ENCODE data around the gene PBX2. TPM values are rescaled to one million over a fixed set of nuclear protein-coding genes. Genes with fewer than 3 reads are reported as not detected.

Gene PBX2
- total and polyA plus RNA-seq, 10 of the 15 experiments (the other 5 are each of a cell fraction or from before 2014, with no cell fraction given), result 0.84 to 66.5 (median 20.6) TPM

DNA sequence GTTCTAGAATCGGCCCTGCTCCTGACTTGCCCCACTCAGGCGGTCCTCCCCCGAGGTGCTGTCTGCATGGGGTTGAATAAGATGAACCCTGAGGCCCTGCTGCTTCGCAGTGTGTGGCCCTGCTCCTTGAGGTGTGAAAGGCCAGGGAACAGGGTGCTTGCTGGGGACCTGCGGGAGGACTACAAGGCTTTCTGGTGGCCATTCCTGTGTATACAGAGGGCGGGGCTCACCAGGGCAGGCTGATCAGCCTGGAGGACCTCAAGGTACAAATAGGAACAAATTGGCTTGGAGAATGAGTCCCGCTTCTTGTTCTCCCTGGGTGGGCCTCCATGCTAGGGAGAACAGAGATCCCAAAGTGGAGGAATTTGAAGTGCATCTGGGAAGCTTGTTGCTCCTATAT lies 28.2 kb upstream of the PBX2 start (continued):
- TF ChIP-seq, protein P1, sequence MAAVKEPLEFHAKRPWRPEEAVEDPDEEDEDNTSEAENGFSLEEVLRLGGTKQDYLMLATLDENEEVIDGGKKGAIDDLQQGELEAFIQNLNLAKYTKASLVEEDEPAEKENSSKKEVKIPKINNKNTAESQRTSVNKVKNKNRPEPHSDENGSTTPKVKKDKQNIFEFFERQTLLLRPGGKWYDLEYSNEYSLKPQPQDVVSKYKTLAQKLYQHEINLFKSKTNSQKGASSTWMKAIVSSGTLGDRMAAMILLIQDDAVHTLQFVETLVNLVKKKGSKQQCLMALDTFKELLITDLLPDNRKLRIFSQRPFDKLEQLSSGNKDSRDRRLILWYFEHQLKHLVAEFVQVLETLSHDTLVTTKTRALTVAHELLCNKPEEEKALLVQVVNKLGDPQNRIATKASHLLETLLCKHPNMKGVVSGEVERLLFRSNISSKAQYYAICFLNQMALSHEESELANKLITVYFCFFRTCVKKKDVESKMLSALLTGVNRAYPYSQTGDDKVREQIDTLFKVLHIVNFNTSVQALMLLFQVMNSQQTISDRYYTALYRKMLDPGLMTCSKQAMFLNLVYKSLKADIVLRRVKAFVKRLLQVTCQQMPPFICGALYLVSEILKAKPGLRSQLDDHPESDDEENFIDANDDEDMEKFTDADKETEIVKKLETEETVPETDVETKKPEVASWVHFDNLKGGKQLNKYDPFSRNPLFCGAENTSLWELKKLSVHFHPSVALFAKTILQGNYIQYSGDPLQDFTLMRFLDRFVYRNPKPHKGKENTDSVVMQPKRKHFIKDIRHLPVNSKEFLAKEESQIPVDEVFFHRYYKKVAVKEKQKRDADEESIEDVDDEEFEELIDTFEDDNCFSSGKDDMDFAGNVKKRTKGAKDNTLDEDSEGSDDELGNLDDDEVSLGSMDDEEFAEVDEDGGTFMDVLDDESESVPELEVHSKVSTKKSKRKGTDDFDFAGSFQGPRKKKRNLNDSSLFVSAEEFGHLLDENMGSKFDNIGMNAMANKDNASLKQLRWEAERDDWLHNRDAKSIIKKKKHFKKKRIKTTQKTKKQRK (IDR thresholded peaks at IDR 0.05; ENCODE audit: low read depth, low read length), result no peak
- TF ChIP-seq, protein P2, sequence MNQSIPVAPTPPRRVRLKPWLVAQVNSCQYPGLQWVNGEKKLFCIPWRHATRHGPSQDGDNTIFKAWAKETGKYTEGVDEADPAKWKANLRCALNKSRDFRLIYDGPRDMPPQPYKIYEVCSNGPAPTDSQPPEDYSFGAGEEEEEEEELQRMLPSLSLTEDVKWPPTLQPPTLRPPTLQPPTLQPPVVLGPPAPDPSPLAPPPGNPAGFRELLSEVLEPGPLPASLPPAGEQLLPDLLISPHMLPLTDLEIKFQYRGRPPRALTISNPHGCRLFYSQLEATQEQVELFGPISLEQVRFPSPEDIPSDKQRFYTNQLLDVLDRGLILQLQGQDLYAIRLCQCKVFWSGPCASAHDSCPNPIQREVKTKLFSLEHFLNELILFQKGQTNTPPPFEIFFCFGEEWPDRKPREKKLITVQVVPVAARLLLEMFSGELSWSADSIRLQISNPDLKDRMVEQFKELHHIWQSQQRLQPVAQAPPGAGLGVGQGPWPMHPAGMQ (IDR thresholded peaks at IDR 0.05; ENCODE audit: borderline replicate concordance), result no peak
- TF ChIP-seq SREBF2 (IDR thresholded peaks at IDR 0.05; ENCODE audit: low read length), result no peak
- no peak for TF ChIP-seq TCF3 (IDR thresholded peaks at IDR 0.05; ENCODE audit: borderline replicate concordance, insufficient read depth, low read depth, low read length)
- no peak for TF ChIP-seq ZNF622 (IDR thresholded peaks at IDR 0.05)
- TF ChIP-seq RUNX3 (IDR thresholded peaks at IDR 0.05; ENCODE audit: low read length), result no peak
- TF ChIP-seq RELA (IDR thresholded peaks at IDR 0.05; ENCODE audit: borderline replicate concordance, partially characterized antibody), result no peak
- no peak for TF ChIP-seq BHLHE40 (IDR thresholded peaks at IDR 0.05; ENCODE audit: borderline replicate concordance in 1 of 2, low read depth in 2 of 2, low read length in 1 of 2)

DNA sequence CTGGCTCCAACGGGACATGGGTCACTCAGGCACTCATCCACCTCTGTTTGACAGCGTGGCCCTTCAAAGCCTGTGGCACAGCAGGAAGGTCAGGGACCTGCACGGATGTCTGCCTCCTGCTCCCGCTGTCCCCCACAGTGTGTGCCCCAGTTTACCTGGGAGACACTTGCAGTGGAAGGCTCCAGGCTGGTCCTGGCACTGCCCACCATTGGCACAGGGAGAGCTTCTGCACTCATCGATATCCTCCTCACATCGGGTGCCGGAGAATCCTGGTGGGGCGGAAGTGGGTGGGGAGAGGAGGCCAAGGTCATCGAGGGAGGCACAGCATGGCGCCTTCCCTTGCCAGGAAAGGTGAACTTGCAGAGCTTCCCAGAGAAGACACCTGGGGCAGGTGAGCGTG lies 27.0 kb upstream of the PBX2 start:
- ChIA-PET POLR2A (no interaction called here), CTCF (interaction anchor here (2.1 kb wide), 1 partner anchor 98 kb away, joined by 4 read pairs; no protein-coding TSS in a partner anchor)
- WGBS (ENCODE audit: insufficient coverage, insufficient replicate concordance, low lambda C conversion rate, missing lambda C conversion rate), result 49% methylated on average over 11 of the region's 11 CpGs
- TF ChIP-seq PAX5 (IDR thresholded peaks at IDR 0.05; ENCODE audit: borderline replicate concordance, low read depth, low read length) (no peak), EED (IDR thresholded peaks at IDR 0.05; ENCODE audit: low read depth) (no peak), RAD21 (IDR thresholded peaks at IDR 0.05; ENCODE audit: insufficient read depth, low read depth, low read length) (no peak), CBX3 (IDR thresholded peaks at IDR 0.05; ENCODE audit: borderline replicate concordance, low read depth) (no peak)
- TF ChIP-seq, protein P1 (IDR thresholded peaks at IDR 0.05; ENCODE audit: low read depth, low read length), result no peak
- TF ChIP-seq, protein P3, sequence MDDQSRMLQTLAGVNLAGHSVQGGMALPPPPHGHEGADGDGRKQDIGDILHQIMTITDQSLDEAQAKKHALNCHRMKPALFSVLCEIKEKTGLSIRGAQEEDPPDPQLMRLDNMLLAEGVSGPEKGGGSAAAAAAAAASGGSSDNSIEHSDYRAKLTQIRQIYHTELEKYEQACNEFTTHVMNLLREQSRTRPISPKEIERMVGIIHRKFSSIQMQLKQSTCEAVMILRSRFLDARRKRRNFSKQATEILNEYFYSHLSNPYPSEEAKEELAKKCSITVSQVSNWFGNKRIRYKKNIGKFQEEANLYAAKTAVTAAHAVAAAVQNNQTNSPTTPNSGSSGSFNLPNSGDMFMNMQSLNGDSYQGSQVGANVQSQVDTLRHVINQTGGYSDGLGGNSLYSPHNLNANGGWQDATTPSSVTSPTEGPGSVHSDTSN (IDR thresholded peaks at IDR 0.05; ENCODE audit: insufficient replicate concordance, low read depth, low read length), result no peak

More for the DNA sequence above, 27.0 kb upstream of the PBX2 start:
- RAD21 ChIA-PET (ENCODE audit: unreplicated experiment), result no interaction called here
- Histone ChIP-seq H3K4me3 (no peak overlapping the region), H3K36me3 (ENCODE audit: control insufficient read depth in 2 of 2, insufficient read depth in 2 of 2, low read length in 1 of 2) (no peaks in the 10 kb centered on the region), H3K9me3 (replicated peaks; ENCODE audit: control insufficient read depth, insufficient read depth, low read length) (no peaks in the 10 kb centered on the region), H4K20me1 (ENCODE audit: control insufficient read depth, insufficient read depth) (no peaks in the 10 kb centered on the region), H3K9ac (ENCODE audit: control insufficient read depth, insufficient read depth, low read length) (no peak overlapping the region), H3K79me2 (ENCODE audit: control insufficient read depth, insufficient read depth, low read length) (no peaks in the 10 kb centered on the region), H3K27me3 (replicated peaks in 1 of 2; ENCODE audit: control insufficient read depth in 2 of 2, insufficient read depth in 2 of 2, low read length in 1 of 2) (peaks cover 3 to 4% of the 10 kb centered on the region in 2 experiments; a peak in 3 of 4 replicates), H3K4me2 (ENCODE audit: control insufficient read depth, insufficient read depth) (no peak overlapping the region), H3K4me1 (ENCODE audit: control insufficient read depth, insufficient read depth, low read length) (no peaks in the 10 kb centered on the region), H3K27ac (ENCODE audit: control insufficient read depth, insufficient read depth) (no peak overlapping the region), H2AFZ (ENCODE audit: control insufficient read depth, low read depth, low read length) (no peak overlapping the region)
- DNase-seq (ENCODE audit: low read depth, low spot score), result no peak
- intact Hi-C loops (cut with micrococcal nuclease; ENCODE audit: unreplicated experiment), result no loop called here
- no peak for ATAC-seq
- no TSS peak for BruUV-seq (replicated peaks)
- no peak for FAIRE-seq
- in situ Hi-C loops (cut with MboI), result no loop called here
- SMC1A ChIA-PET (ENCODE audit: uncharacterized antibody, unreplicated experiment), result no interaction called here
